Mammary epithelial cell (primary cell): ENCODE results near the gene SUN1.

Experiments used
- CTCF ChIP-seq, 2 donors: IDR thresholded peaks in 1 of 2; conservative IDR thresholded peaks in 1 of 2; 2 replicates each; pipeline ENCODE4 v1.5.1; 2011 to 2012; ENCODE audit warnings: inconsistent platforms in 2 of 2, low read length in 2 of 2, mild to moderate bottlenecking in 2 of 2, control low read depth in 1 of 2, low read depth in 1 of 2; ENCODE audit not compliant: insufficient read depth in 1 of 2; ENCODE audit errors: extremely low read depth in 1 of 2
- EZH2 ChIP-seq: IDR thresholded peaks from 2 replicates; pipeline ENCODE4 v1.6.1; 2012; ENCODE audit warnings: low read length, inconsistent platforms, borderline replicate concordance

DNA sequence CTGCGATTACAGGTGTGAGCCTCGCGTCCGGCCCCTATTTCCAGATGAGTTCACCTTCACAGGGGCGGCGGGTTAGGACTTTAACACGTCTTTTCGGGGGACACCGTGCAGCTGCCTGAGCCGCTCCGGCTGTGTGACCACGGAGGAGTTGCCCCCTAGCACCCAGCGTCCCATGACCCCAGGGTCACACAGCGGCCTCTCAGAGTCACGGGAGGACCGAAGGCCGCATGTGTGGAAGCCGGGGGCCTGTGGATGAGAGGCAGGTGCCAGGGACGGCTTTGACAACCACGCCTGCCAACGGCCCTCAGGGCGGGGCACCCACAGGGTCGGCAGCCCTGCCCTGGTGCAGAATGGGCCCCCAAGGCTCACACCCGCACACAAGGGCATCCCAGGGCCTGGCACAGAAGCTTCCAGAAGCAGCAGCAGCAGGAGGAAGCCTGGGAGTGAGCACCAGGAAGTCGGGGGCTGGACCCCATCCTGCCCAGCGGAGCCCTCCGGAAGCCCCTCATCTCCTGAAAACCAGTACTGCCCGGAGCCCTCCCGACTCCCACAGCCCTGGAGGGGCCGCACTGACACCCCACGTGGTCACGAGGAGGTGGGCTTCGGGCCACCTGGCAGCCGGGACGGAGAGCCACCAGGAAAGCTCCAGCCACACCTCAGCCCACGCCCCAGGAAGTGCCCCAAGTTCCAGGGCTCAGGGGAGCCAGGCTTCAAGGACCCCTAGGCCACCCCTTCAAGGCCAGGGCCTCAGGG lies 89.5 kb downstream of the SUN1 start:
- TF ChIP-seq CTCF (conservative IDR thresholded peaks at IDR 0.05 in 1 of 2, IDR thresholded peaks at IDR 0.05 in 1 of 2; ENCODE audit: extremely low read depth in 1 of 2, insufficient read depth in 1 of 2, low read depth in 1 of 2, low read length in 2 of 2): no peak
- TF ChIP-seq EZH2: no peak
